VCaP (cell line): ENCODE measurements around the gene C19orf85.

ENCODE experiments used
- H3K27ac ChIP-seq: fragments of 450-650 bp; 2 replicates; pipeline ENCODE4 v1.5.1; 2017
- TF ChIP-seq, protein P1 (sequence below): fragments of 450-650 bp; conservative IDR thresholded peaks from 2 replicates; pipeline ENCODE4 v1.5.1; 2017; ENCODE audit warnings: mild to moderate bottlenecking, moderate library complexity

Gene C19orf85

DNA sequence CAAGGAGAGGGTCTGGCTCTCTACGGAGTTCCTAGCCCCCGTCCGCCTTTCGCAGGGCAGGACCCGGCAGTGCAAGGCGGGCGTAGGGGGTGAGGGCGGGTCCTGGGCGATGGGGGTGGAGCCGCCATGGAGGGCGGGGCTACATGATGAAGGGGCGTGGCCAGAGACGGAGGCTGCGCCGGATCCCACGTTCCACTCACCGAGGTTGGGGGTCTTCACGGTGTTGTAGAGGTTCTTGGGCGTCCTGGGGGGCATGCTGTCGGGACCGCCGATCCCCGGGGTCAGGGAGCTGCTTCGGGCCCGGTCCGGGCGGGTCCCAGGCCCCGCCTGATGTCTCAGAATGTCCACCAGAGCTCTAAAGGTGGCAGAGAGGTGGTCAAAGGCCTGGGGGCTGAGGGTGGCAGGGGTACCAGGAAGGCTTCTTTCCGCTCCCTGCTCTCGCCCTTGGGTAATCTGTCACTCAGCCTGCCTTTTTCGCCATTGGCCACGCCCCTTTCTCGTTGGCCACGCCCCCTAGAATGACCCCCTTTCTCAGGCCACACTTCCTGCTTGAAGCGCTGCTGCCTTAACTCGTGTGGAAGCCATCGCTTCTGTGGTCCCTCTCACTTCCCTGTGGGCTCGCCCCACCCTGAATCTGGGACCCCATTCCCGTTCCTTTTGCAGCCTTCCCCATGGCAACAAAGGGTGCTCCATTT, 24.0 kb downstream of the C19orf85 start:
- no peak overlapping the region for H3K27ac ChIP-seq
- TF ChIP-seq, protein P1, sequence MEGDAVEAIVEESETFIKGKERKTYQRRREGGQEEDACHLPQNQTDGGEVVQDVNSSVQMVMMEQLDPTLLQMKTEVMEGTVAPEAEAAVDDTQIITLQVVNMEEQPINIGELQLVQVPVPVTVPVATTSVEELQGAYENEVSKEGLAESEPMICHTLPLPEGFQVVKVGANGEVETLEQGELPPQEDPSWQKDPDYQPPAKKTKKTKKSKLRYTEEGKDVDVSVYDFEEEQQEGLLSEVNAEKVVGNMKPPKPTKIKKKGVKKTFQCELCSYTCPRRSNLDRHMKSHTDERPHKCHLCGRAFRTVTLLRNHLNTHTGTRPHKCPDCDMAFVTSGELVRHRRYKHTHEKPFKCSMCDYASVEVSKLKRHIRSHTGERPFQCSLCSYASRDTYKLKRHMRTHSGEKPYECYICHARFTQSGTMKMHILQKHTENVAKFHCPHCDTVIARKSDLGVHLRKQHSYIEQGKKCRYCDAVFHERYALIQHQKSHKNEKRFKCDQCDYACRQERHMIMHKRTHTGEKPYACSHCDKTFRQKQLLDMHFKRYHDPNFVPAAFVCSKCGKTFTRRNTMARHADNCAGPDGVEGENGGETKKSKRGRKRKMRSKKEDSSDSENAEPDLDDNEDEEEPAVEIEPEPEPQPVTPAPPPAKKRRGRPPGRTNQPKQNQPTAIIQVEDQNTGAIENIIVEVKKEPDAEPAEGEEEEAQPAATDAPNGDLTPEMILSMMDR = no peak

DNA sequence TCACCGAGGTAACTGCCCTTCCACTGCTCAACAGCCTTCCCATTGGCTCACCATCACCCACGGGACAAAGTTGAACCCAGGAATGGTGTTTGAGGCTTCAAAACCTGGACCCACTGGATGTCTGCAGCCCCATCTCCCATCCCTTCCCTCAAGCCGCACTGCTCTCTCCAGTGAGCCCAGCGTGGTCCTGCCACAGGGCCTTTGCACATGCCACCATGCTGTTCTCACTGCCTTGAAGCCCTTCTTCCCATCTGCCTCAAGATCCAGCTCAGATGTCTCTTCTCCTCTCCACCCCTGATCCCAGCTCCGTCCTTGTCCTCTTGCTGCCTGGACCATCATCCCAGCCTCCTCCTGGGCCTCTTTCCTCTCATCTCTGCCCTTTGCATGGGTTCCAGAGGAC, 25.5 kb downstream of the C19orf85 start:
- TF ChIP-seq, protein P1 = no peak
- H3K27ac ChIP-seq = no peak overlapping the region

DNA sequence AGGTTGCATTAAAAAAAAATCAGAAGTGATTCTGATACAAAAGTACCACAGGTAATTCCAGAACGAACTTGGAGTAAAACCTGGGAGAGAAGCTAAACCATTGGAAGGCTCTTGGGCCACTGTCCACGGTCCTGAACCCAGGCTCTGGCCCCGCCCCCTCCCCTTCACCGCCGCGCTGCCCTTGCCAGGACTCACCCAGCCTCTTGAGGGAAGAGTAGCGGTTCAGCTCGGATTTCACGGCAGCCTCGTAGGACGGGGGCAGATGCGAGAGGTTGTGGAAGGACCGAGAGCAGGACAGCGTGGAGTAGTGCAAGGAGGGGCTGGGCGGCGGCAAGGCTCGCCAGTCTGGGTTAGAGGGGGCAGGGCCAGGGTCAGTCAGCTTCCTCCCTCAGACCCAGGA, 27.1 kb downstream of the C19orf85 start:
- H3K27ac ChIP-seq = no peak overlapping the region
- TF ChIP-seq, protein P1 = no peak

DNA sequence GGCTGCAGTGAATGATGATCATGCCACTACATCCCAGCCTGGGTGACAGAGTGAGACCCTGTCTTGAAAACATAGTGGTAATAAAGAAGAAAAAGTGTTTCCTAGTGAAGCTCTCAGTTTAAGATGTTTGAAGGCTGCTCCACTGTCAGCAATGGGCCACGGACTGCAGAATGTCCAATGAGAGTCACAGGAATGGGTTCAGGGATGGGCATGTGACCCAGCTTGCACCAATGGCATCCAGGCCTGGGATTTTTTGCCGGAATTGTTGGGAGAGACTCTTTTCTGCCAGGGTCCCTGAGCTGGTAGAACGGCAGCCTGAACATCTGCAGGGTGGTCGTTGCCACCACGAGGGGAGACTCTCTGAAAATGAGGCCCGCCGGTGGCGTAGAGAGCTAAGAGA, 27.7 kb downstream of the C19orf85 start:
- TF ChIP-seq, protein P1 = no peak
- no peak overlapping the region for H3K27ac ChIP-seq

DNA sequence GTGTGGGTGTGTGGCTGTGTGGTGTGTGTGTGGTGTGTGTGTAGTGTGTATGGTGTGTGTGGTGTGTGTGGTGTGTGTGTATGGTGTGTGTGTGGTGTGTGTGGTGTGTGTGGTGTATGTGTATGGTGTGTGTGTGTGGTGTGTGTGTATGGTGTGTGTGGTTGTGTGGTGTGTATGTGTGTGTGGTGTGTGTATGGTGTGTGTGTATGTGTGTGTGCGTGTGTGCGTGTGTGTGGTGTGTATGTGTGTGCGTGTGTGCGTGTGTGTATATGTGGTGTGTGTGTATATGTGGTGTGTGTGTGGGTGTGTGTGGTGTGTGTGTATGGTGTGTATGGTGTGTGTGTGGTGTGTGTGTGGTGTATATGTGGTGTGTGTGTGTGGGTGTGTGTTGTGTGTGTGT, 29.5 kb downstream of the C19orf85 start:
- no peak overlapping the region for H3K27ac ChIP-seq
- TF ChIP-seq, protein P1 = no peak

DNA sequence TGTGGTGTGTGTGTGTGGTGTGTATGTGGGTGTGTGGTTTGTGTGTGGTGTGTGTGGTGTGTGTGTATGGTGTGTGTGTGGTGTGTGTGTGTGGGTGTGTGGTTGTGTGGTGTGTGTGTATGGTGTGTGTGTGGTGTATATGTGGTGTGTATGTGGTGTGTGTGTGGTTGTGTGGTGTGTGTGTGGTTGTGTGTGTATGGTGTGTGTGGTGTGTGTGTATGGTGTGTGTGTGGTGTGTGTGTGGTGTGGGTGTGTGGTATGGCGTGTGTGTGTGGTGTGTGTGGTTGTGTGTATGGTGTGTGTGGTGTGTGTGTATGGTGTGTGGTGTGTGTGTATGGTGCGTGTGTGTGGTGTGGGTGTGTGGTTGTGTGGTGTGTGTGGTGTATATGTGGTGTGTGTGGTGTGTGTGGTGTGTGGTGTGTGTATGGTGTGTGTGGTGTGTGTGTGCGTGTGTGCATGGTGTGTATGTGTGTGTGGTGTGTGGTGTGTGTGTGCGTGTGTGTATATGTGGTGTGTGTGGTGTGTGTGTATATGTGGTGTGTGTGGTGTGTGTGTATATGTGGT, 30.1 kb downstream of the C19orf85 start:
- no peak overlapping the region for H3K27ac ChIP-seq
- TF ChIP-seq, protein P1 = no peak

DNA sequence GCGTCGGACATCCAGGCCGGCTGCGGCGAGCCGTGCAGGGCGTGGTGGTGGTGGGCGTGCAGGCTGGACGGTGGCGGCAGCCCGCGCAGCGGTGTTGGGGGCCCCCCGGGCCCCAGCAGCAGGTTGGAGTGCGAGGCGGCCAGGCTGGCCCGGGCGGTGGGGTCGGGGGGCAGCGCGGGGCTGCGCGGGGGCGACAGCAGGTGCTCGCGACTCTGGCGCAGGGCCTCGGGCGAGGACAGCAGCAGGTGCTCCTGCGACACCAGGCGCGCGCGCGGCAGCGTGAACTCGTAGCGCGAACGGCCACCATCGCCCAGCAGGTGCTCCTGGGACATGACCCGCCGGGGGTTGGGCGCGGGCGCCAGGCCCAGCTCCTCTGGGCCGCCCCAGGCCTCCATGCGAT, 31.3 kb downstream of the C19orf85 start:
- TF ChIP-seq, protein P1 = no peak
- no peak overlapping the region for H3K27ac ChIP-seq
